Esophagus muscularis mucosa (tissue), 4 donors: ENCODE data around the gene TRABD2B. TPM values are rescaled to one million over a fixed set of nuclear protein-coding genes. Genes with fewer than 3 reads are reported as not detected.

Experiments used
- DNase-seq: peaks from one replicate; pipeline ENCODE4 v3.0.0-alpha.2; 2017; ENCODE audit errors: extremely low spot score
- H3K27ac ChIP-seq, 4 donors: fragments of 200-600 bp; sonication (generic); replicated peaks in 1 of 4; 1 replicate in 3 of 4; 2 replicates in 1 of 4; pipeline ENCODE4 v1.5.1; 2016 to 2019; ENCODE audit warnings: mild to moderate bottlenecking in 1 of 4
- H3K27me3 ChIP-seq, 4 donors: fragments of 200-600 bp; sonication (generic); one replicate each; pipeline versions ENCODE4 v1.5.1 to v1.6.0; 2016 to 2019
- H3K36me3 ChIP-seq, 4 donors: fragments of 200-600 bp; sonication (generic); one replicate each; pipeline ENCODE4 v1.5.1; 2016 to 2019
- H3K4me1 ChIP-seq, 4 donors: fragments of 200-600 bp; sonication (generic); one replicate each; pipeline ENCODE4 v1.5.1; 2016 to 2019
- H3K4me3 ChIP-seq, 4 donors: fragments of 200-600 bp; sonication (generic); 1 replicate in 2 of 4; 2 replicates in 2 of 4; pipeline ENCODE4 v1.5.1; 2016 to 2019; ENCODE audit warnings: mild to moderate bottlenecking in 4 of 4, moderate library complexity in 1 of 4
- H3K9me3 ChIP-seq, 4 donors: fragments of 200-600 bp; sonication (generic); 1 replicate in 3 of 4; 2 replicates in 1 of 4; pipeline ENCODE4 v1.5.1; 2016 to 2019
- EP300 ChIP-seq: sonication (generic); formaldehyde crosslinking; IDR thresholded peaks from one replicate; pipeline ENCODE4 v1.6.1; 2017; ENCODE audit warnings: antibody characterized with exemption
- POLR2A ChIP-seq: fragments of 450-650 bp; IDR thresholded peaks from one replicate; pipeline ENCODE4 v1.6.1; 2017; ENCODE audit warnings: antibody characterized with exemption, moderate library complexity, mild to moderate bottlenecking, low read depth
- POLR2AphosphoS5 ChIP-seq, 2 donors: sonication (generic); formaldehyde crosslinking; IDR thresholded peaks; one replicate each; pipeline ENCODE4 v1.6.1; 2017; ENCODE audit warnings: antibody characterized with exemption in 2 of 2
- WGBS: methylation state at CpG from one replicate; pipeline ENCODE4 v1.1.5; 2018; 5-methylcytosine and 5-hydroxymethylcytosine counted together
- intact Hi-C: fragments of 100-400 bp; cut with DNase I; formaldehyde crosslinking; loops from one replicate; pipeline ENCODE4 v1.15.1; 2023
- total RNA-seq, 4 donors: library from RNA; depleted of rRNA; stranded (reverse); fragments of >200 nt; gene quantifications; one replicate each; pipeline versions ENCODE4 v1.1.0 to v1.2.1, GENCODE V29; 2016
- TF ChIP-seq, protein P1 (sequence below), 3 experiments: fragments of 200-600 bp in 2 of 3; fragments of 450-650 bp in 1 of 3; sonication (generic) in 2 of 3; IDR thresholded peaks; one replicate each; pipeline ENCODE4 v1.5.1; 2017 to 2019; ENCODE audit warnings: antibody characterized with exemption in 3 of 3, mild to moderate bottlenecking in 2 of 3, moderate library complexity in 1 of 3

TRABD2B gene
- total RNA-seq, 4 donors from 2014 or later, result 4.0 to 7.6 (median 4.1) TPM

DNA sequence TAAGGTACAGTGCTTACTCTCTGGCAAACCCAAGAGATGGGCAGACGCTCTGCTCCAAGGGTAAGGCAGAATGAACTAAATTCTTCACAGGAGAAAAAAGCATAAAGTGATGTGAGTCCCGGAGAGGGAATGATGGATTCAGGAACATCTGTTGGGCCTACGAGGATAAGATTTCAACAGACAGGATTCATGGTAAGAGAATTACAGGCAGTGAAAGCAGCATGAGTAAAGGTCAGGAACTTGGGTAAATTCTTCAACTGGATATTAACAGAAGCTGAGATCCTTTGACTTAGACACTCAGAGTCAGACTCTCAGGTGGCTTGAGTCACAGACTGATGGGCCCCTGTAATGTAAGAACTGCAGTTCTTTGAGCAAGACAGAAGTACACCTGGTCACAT is 152.6 kb downstream of the TRABD2B start:
- H3K4me1 ChIP-seq, result peaks cover 0 to 19% (median 8%) of the 10 kb centered on the region in 4 donors
- WGBS, result 91% methylated on average over 3 of the region's 3 CpGs
- no peak overlapping the region for H3K4me3 ChIP-seq
- no peaks in the 10 kb centered on the region for H3K9me3 ChIP-seq
- no peaks in the 10 kb centered on the region for H3K27me3 ChIP-seq
- DNase-seq, result no peak
- no peaks in the 10 kb centered on the region for H3K36me3 ChIP-seq
- intact Hi-C loops, result no loop called here
- H3K27ac ChIP-seq, result no peak overlapping the region
- TF ChIP-seq, protein P1, sequence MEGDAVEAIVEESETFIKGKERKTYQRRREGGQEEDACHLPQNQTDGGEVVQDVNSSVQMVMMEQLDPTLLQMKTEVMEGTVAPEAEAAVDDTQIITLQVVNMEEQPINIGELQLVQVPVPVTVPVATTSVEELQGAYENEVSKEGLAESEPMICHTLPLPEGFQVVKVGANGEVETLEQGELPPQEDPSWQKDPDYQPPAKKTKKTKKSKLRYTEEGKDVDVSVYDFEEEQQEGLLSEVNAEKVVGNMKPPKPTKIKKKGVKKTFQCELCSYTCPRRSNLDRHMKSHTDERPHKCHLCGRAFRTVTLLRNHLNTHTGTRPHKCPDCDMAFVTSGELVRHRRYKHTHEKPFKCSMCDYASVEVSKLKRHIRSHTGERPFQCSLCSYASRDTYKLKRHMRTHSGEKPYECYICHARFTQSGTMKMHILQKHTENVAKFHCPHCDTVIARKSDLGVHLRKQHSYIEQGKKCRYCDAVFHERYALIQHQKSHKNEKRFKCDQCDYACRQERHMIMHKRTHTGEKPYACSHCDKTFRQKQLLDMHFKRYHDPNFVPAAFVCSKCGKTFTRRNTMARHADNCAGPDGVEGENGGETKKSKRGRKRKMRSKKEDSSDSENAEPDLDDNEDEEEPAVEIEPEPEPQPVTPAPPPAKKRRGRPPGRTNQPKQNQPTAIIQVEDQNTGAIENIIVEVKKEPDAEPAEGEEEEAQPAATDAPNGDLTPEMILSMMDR (IDR thresholded peaks at IDR 0.05), result no peak
- TF ChIP-seq POLR2A, result no peak

DNA sequence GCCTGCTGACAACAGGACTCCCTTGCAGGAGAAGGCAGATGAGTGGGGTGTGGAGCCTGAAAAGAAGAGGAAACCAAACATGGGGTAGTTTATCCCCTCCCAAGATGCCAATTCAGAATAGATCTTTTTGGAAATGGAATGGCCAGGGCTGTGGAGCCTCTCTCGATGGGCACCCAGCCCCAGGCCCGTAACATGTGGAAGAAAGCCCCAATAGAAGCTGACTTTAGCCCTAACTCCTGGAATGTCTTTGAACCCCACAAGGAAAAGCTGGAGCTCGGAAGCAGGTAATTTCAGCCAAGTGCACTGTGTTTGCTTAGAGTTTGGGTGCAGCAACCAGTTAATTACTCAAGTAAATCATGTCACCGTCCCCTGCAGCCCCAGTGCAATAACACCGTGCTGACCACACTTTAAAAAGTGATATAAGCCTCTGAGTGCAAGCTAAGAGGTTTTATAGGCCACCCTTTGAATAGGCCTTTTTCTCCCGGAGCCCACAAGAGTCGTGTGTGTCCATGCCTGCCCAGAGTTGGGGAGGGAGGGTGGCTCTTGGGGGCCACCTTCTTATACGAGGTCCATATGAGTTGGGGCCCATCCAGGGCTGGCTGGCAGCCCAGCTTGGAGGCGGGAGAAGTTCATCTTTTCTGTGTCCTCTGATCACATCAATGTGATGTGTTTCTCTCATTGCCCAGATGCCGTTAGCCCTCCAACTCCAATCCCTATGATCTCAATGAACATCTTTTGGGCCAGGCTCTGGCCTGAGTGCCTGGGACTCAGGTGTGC is 153.2 kb downstream of the TRABD2B start:
- Histone ChIP-seq H3K27ac (no peak overlapping the region), H3K4me1 (peaks cover 0 to 24% (median 11%) of the 10 kb centered on the region in 4 donors), H3K36me3 (no peaks in the 10 kb centered on the region), H3K27me3 (no peaks in the 10 kb centered on the region), H3K9me3 (no peaks in the 10 kb centered on the region), H3K4me3 (no peak overlapping the region)
- intact Hi-C loops, result no loop called here
- no peak for DNase-seq
- WGBS, result 90% methylated on average over 7 of the region's 10 CpGs
- TF ChIP-seq POLR2A (no peak), EP300 (no peak)
- TF ChIP-seq, protein P1 (IDR thresholded peaks at IDR 0.05), result no peak

DNA sequence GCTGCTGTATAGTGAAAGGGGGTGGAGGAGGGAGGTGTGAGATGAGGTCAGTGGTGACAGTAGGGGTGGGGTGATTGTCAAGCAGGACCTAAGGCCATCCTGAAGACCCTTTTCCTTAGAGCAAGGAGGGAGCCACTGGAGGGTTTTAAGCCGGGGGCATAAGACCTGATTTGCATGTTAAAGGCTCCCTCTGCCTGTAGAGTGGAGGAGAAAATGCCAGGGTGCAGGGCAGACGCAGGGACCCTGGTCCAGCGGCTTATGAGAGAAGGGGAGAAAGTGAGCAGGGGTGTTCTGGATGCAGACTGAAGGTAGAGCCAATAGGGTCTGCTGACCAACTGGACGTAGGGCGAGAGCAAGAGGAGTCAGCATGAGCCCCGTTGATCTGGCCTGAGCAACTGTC is 154.1 kb downstream of the TRABD2B start:
- H3K9me3 ChIP-seq, result no peaks in the 10 kb centered on the region
- no peak overlapping the region for H3K4me3 ChIP-seq
- H3K36me3 ChIP-seq, result no peaks in the 10 kb centered on the region
- DNase-seq, result no peak
- WGBS, result 89% methylated on average over 6 of the region's 6 CpGs
- H3K27ac ChIP-seq, result no peak overlapping the region
- H3K27me3 ChIP-seq, result no peaks in the 10 kb centered on the region
- no peak for TF ChIP-seq POLR2AphosphoS5 (IDR thresholded peaks at IDR 0.05)
- TF ChIP-seq, protein P1 (IDR thresholded peaks at IDR 0.05), result no peak
- TF ChIP-seq EP300, result no peak
- no peak for TF ChIP-seq POLR2A
- intact Hi-C loops, result no loop called here
- H3K4me1 ChIP-seq, result peaks cover 0 to 27% (median 15%) of the 10 kb centered on the region in 4 donors

DNA sequence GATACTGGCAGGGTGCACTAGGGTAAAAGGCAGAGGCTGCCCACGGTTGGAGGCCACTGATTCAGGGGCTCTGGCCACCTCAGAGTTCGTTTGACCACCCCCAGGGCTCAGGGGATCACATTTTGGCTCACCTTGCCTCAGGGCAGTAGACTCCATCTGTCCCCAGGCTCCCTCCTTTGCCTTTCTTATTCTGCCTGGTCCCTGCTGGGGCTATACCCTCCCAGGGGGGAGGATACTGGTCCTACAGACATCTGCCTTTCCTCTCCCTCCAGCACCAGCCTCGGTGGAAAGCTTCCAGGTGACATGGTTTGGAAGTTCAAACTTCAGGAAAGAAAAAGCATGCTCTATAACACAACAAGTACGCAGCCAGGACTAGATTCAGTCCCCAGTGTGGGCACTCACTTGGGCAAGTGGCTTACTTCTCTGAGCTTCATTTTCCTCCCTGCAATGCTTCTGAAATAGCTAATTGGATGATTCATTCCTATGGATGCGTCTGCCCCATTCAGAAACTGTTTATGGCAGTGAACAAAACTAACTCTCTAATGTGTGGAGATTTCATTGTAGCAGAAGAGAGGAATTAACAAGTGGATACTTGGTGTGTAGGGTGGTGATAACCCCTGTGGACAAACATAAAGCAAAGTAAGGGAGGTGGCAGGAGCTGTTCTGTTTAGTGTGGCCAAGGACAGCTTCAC is 154.8 kb downstream of the TRABD2B start:
- no peak for DNase-seq
- WGBS, result 70% methylated on average over 5 of the region's 5 CpGs

More for the DNA sequence above, 154.8 kb downstream of the TRABD2B start:
- no peaks in the 10 kb centered on the region for H3K27me3 ChIP-seq
- TF ChIP-seq EP300, result no peak
- TF ChIP-seq POLR2AphosphoS5 (IDR thresholded peaks at IDR 0.05), result no peak
- TF ChIP-seq POLR2A, result no peak
- TF ChIP-seq, protein P1 (IDR thresholded peaks at IDR 0.05), result no peak
- no peak overlapping the region for H3K4me3 ChIP-seq
- H3K9me3 ChIP-seq, result no peaks in the 10 kb centered on the region
- H3K36me3 ChIP-seq, result no peaks in the 10 kb centered on the region
- intact Hi-C loops, result no loop called here
- H3K4me1 ChIP-seq, result peaks cover 2 to 32% (median 18%) of the 10 kb centered on the region in 4 donors
- H3K27ac ChIP-seq, result no peak overlapping the region
